G401.6 (cell line): ENCODE data around the gene KDM8.

Experiments used
- FAIRE-seq: peaks from 2 replicates; lab custom pipeline; 2012; peaks lifted over from hg19 to GRCh38; lab: Jason Lieb, UNC

Gene KDM8

GRCh38 chr16:27216297-27216885 lies 13.1 kb downstream of the KDM8 start:
- FAIRE-seq = no peak

GRCh38 chr16:27217256-27217655 lies 13.9 kb downstream of the KDM8 start:
- FAIRE-seq = no peak

DNA sequence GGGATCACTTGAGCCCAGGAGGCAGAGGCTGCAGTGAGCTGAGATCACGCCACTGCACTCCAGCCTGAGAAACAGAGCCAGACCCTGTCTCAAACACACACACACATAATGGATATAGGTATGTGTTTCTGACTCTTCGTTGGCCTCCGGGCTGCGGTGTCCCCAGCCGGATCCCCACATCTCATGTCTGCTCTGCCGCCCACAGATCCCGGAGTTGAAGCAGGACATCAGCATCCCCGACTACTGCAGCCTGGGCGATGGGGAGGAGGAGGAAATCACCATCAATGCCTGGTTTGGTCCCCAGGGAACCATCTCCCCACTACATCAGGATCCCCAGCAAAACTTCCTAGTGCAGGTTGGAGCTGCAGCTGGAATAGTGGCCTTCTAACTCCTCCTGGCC lies 15.4 kb downstream of the KDM8 start:
- FAIRE-seq = no peak

- FAIRE-seq = no peak
Measured at GRCh38 chr16:27219161-27219560, 15.8 kb downstream of the KDM8 start.

GRCh38 chr16:27220120-27220519 lies 16.8 kb downstream of the KDM8 start:
- FAIRE-seq = no peak

- no peak for FAIRE-seq
Measured at GRCh38 chr16:27220527-27220926, 17.2 kb downstream of the KDM8 start.

DNA sequence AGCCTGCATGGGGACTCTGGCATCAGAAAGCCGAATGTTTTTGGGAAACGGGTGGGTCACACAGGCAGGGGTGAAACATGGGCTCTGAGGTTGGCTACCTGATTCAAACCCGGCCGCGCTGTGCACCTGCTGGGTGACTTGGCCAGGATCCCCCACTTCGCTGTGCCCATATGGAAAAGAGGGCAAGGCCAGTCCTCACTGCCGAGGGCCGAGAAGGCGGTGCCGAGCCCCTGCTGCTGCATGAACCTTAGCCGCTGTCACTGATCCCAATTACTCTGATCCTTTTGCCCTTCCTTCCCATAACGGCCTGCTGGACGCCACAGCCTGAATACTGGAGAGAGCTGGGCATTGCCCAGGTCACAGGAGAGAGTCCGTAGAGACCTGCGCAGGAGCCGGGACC lies 17.7 kb downstream of the KDM8 start:
- FAIRE-seq = no peak

DNA sequence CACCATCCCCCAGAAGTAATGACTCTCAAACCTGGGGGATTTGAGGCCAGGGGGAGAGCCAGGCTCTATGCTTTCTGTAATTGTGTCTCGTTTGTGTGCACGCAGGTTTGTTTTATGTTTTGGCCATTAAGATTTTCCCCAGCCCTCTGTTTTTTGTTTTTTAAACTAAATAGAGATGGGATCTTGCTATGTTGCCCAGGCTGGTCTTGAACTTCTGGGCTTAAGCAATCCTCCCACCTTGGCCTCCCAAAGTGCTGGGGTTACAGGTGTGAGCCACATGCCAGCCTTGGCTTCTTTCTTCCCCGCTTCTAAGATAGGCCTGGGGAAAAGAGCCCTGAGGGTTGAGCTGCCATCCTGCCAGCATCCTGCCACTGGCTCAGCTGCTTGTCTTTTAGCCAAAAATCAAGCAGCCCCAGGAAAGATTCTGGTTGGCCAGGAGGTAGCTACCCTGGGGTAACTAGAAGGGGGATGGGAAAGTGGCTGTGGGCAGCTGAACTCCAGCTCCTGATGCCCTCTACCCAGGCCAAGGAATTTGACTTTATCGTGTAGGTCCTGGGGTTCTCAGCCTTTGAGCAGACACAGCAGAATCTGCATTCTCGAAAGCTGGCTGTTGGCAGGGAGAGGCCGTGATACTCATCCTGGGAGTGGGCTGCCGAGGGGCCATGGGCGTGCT lies 18.4 kb downstream of the KDM8 start:
- FAIRE-seq = no peak

GRCh38 chr16:27222249-27223225 lies 19.2 kb downstream of the KDM8 start:
- FAIRE-seq = no peak

DNA sequence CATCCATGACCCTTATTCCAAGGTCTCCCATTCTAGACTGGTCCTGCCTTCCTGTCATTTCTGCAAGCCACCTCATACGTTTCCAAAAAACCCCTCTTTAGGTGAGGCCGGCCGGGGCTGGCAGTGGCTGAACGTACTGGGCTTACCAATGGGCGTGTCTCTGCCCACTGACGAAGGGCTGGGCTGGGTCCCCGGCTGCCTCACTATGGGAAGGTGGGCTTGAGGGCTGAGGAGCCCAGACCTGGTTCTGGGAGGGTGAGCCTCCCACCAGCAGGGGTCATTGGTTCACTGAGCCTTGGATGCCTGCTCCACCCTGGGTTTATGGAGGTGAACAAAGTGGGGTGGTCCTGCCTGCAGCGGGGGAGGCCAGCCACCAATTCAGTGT lies 19.9 kb downstream of the KDM8 start:
- no peak for FAIRE-seq

DNA sequence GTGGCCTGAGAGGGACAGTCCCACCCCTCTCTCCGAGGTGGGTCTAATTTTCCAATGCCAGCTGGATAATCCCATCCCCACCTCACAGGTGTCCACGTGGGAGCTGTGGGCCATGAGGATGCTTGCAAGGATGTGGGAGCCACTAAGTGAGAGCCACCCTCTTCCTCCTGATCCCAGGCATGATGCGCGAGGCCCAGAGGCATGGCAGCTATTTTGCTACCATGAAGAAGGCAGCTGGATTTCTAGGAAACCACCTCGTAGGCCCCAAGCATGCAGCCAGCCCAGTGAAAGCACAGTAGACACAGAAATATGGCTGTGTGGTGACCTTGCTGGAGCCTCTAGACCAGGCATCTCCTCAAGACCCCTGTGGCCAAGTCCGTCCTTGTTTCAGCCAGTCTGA lies 20.4 kb downstream of the KDM8 start:
- no peak for FAIRE-seq

GRCh38 chr16:27224271-27224737 lies 21.0 kb downstream of the KDM8 start:
- no peak for FAIRE-seq

DNA sequence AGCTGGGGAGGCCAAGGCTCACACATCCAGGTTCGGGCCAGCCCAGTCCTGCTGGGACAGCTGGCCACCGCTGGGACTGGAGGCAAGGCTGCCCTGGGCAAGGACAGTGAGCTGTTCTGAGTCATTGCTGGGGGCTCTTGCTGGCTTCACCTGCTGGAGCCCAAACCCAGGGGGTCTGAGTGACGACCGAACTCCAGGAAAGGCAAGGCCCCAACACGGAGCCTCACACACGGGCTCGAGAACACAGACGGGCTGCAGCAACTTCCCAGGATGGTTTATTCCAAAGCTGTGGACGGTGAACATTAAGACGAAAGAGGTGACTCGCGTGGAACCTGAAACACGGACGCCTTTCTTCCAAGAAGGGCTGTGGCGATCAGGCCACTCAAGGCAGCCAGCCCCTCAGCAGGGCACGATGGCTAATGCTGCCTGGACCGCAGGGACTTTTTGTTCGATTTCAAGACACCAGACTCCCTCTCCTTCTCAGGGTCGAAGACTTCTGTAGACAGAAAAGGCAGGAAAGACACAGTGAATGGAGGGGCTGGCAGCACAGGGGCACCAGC lies 21.5 kb downstream of the KDM8 start:
- no peak for FAIRE-seq

GRCh38 chr16:27225536-27226360 lies 22.4 kb downstream of the KDM8 start:
- no peak for FAIRE-seq

DNA sequence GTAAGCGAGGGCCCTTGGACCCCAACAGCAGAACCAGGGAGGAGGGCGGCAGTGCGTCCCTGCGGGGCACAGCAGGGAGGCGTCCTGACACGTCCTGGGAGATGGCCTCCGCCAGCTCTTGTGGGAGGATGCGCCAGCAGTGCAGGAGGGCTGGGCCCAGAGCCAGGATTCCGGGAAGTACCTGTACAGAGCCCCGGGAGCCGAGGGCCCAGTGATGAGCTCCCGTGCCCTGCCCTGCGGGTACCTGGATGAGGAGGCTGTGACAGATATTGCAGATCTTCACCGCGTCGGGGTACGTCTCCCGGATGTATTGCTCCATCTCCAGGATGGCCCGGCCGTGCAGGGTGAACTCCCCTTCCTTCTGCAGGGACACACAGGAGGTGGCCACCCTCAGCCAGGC lies 23.1 kb downstream of the KDM8 start:
- FAIRE-seq = no peak

DNA sequence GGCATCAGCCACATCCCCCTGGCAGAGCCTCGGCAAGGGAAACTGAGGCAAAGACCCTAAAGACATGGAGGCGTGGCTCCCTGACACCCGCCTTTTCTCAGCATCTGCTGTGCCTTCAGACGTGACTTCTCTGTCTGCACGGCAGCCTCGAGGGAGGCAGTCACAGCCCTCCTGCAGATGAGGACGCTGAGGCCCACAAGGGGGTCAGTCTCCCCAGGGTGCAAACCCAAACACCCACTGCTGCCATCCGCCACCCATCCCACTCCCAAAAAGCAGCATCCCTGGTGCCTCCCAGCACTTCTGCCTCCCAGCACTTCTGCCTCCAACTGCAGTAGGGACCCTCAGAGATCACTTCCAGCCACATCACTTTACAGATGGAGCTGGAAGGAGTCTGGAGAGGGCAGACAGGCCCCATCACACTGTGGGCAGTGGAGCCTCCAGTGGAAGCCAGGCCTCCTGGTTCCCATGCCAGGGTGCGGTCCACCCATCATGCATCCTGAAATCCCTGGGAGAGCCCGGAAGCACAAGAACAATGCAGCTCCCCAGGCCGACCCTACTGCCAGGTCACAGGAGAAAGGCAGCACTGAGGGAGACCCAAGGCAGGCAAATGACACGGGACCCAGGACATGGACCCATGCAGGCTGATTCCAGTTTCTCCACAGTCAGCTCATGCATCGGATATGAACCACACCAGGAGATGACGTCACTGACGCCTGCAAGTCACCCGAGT lies 23.8 kb downstream of the KDM8 start:
- FAIRE-seq = no peak

- no peak for FAIRE-seq
Measured at GRCh38 chr16:27228045-27228444, 24.7 kb downstream of the KDM8 start.

DNA sequence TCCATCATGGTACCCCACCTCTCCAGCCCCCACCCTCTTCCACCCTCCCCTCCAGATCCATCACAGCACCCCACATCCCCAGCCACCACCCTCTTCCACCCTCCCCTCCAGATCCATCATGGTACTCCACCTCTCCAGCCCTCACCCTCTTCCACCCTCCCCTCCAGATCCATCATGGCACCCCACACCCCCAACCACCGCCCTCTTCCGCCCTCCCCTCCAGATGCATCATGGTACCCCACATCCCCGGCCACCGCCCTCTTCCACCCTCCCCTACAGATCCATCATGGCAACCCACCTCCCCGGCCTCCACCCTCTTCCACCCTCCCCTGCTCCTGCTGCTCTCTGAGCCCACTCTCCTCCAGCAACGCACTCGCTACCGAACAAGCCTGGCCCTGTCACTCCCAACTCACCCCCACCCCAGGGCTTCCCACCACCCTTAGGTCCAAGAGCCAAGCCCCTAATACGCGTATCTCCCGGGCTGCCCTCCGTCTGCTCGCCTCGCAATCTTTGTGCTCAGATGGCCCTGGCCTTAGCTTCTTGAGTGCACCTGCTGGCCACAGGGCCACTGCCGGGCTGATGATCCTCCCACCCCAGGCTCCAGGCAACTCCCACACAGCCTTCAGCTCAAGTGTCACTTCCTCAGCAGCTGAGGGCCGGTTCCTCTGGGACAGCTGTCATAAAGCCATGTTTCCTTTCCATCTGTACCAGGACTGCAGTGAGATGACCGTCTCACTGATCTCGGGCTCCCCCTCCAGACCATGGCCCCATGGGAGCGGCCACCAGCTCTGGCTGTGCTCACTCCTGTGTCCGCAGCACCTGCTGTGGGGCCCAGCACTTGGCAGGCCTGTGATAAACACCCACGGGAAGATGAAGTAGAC lies 25.5 kb downstream of the KDM8 start:
- no peak for FAIRE-seq

- no peak for FAIRE-seq
Measured at GRCh38 chr16:27229891-27230470, 26.7 kb downstream of the KDM8 start.

- FAIRE-seq = no peak
Measured at GRCh38 chr16:27230562-27231001, 27.3 kb downstream of the KDM8 start.
